Right ventricle myocardium superior (tissue), 1 donor: Measurements from ENCODE around the gene DEPDC5. TPM values are rescaled to one million over a fixed set of nuclear protein-coding genes. Genes with fewer than 3 reads are reported as not detected.
"Not testable (repeated sequence)": the region's sequence is repeated elsewhere in the genome, so short reads cannot be mapped to it uniquely, and the experiment has no call there.

Source experiments
- ATAC-seq: fragments of 200-7000 bp; cut with Tn5 transposase; one replicate; pipeline ENCODE4 v1.9.1; 2020; ENCODE audit warnings: mild to moderate bottlenecking; ENCODE audit not compliant: poor library complexity
- DNase-seq: peaks from one replicate; pipeline ENCODE4 v3.0.0-alpha.2; 2020
- intact Hi-C: fragments of 100-400 bp; cut with DNase I; formaldehyde crosslinking; loops from one replicate; pipeline ENCODE4 v1.11.2; 2022
- total RNA-seq: library from RNA; stranded (reverse); fragmentation: NEBNext Ultra II Directional; extraction: Animal tissue kit (Norgen Biotek cat#: 25700); gene quantifications from one replicate; pipeline ENCODE4 v1.2.1, GENCODE V29; 2021
- donor health status: DM: no; HTN: yes; CAD: no; lungs with severe emphysema.

DEPDC5 gene
- total RNA-seq, 1 donor from 2014 or later, result 10.8 TPM

- intact Hi-C loops, DNase-seq: not testable (repeated sequence)
These were observed 45.5 kb downstream of the DEPDC5 start for GRCh38 chr22:31799358-31799757.

GRCh38 chr22:31800065-31800464, 46.2 kb downstream of the DEPDC5 start:
- intact Hi-C loops, result no loop called here
- no peak for ATAC-seq
- no peak for DNase-seq

More at GRCh38 chr22:31799358-31799757, 45.5 kb downstream of the DEPDC5 start:
- not testable (repeated sequence) for ATAC-seq

GRCh38 chr22:31800861-31801260, 47.0 kb downstream of the DEPDC5 start:
- intact Hi-C loops, DNase-seq, ATAC-seq: not testable (repeated sequence)

GRCh38 chr22:31802575-31802974, 48.8 kb downstream of the DEPDC5 start:
- intact Hi-C loops, result no loop called here
- DNase-seq (no peak), ATAC-seq (no peak)

GRCh38 chr22:31806751-31807150, 52.9 kb downstream of the DEPDC5 start:
- no peak for ATAC-seq
- intact Hi-C loops, result no loop called here
- DNase-seq, result no peak

GRCh38 chr22:31812977-31813605, 59.3 kb downstream of the DEPDC5 start:
- intact Hi-C loops, result no loop called here
- DNase-seq, result no peak
- ATAC-seq, result no peak

GRCh38 chr22:31813898-31814297, 60.1 kb downstream of the DEPDC5 start:
- DNase-seq, intact Hi-C loops, ATAC-seq: not testable (repeated sequence)

- no peak for ATAC-seq
- DNase-seq, result no peak
- intact Hi-C loops, result no loop called here
These were observed 61.1 kb downstream of the DEPDC5 start for GRCh38 chr22:31814942-31815341.

- intact Hi-C loops, result not testable (repeated sequence)
These were observed 61.6 kb downstream of the DEPDC5 start for GRCh38 chr22:31815383-31815814.

GRCh38 chr22:31816750-31817149, 62.9 kb downstream of the DEPDC5 start:
- DNase-seq (no peak), ATAC-seq (no peak)
- intact Hi-C loops, result no loop called here

More at GRCh38 chr22:31815383-31815814, 61.6 kb downstream of the DEPDC5 start:
- not testable (repeated sequence) for ATAC-seq, DNase-seq

- intact Hi-C loops, result no loop called here
- DNase-seq (no peak), ATAC-seq (no peak)
These were observed 64.9 kb downstream of the DEPDC5 start for GRCh38 chr22:31818481-31819392.

GRCh38 chr22:31820655-31821054, 66.8 kb downstream of the DEPDC5 start:
- intact Hi-C loops, result no loop called here
- ATAC-seq (no peak), DNase-seq (no peak)

- intact Hi-C loops, result no loop called here
- ATAC-seq (no peak), DNase-seq (no peak)
These were observed 67.8 kb downstream of the DEPDC5 start for GRCh38 chr22:31821572-31821971.

GRCh38 chr22:31822523-31822922, 68.7 kb downstream of the DEPDC5 start:
- no peak for ATAC-seq
- intact Hi-C loops, result no loop called here
- no peak for DNase-seq

GRCh38 chr22:31825513-31825912, 71.7 kb downstream of the DEPDC5 start:
- DNase-seq (no peak), ATAC-seq (no peak)
- intact Hi-C loops, result no loop called here

GRCh38 chr22:31826443-31826842, 72.6 kb downstream of the DEPDC5 start:
- DNase-seq, result no peak
- ATAC-seq, result no peak
- intact Hi-C loops, result no loop called here

- intact Hi-C loops, result no loop called here
These were observed 74.9 kb downstream of the DEPDC5 start for GRCh38 chr22:31828739-31829138.

GRCh38 chr22:31829505-31829904, 75.7 kb downstream of the DEPDC5 start:
- DNase-seq (no peak), ATAC-seq (no peak)

More at GRCh38 chr22:31828739-31829138, 74.9 kb downstream of the DEPDC5 start:
- DNase-seq, result no peak
- no peak for ATAC-seq

GRCh38 chr22:31830721-31831070, 76.9 kb downstream of the DEPDC5 start:
- intact Hi-C loops, result no loop called here
- ATAC-seq (no peak), DNase-seq (no peak)

More at GRCh38 chr22:31829505-31829904, 75.7 kb downstream of the DEPDC5 start:
- intact Hi-C loops, result no loop called here

GRCh38 chr22:31833930-31834329, 80.1 kb downstream of the DEPDC5 start:
- intact Hi-C loops, result no loop called here
- DNase-seq (no peak), ATAC-seq (no peak)
